ENCODE data around the gene GPRIN3.

DNA sequence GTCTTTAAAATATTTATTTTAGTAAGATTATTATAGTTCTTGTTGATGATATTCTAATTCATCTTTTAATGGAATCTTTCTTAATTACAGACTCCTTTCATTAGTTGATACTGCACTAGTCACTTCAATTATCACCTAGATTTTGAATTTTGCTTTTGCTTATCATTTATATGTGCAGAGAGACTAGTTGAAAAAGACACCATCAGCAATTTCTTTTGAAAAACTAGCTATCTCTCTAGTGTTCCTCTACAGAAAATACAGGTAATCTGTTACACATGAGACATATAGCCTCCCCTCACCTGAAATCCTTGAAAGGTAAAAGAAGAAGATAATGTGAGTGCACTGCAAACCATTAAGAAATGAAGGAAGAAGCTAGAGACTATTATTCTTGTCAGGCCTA, 31.3 kb downstream of the GPRIN3 start:
- TF ChIP-seq, protein P1, sequence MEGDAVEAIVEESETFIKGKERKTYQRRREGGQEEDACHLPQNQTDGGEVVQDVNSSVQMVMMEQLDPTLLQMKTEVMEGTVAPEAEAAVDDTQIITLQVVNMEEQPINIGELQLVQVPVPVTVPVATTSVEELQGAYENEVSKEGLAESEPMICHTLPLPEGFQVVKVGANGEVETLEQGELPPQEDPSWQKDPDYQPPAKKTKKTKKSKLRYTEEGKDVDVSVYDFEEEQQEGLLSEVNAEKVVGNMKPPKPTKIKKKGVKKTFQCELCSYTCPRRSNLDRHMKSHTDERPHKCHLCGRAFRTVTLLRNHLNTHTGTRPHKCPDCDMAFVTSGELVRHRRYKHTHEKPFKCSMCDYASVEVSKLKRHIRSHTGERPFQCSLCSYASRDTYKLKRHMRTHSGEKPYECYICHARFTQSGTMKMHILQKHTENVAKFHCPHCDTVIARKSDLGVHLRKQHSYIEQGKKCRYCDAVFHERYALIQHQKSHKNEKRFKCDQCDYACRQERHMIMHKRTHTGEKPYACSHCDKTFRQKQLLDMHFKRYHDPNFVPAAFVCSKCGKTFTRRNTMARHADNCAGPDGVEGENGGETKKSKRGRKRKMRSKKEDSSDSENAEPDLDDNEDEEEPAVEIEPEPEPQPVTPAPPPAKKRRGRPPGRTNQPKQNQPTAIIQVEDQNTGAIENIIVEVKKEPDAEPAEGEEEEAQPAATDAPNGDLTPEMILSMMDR (IDR thresholded peaks at IDR 0.05), result no peak
- TF ChIP-seq POLR2A (IDR thresholded peaks at IDR 0.05), result no peak
- TF ChIP-seq POLR2AphosphoS5 (IDR thresholded peaks at IDR 0.05), result no peak
